HepG2 (cell line): ENCODE measurements around the gene MBL2. TPM values are rescaled to one million over a fixed set of nuclear protein-coding genes. Genes with fewer than 3 reads are reported as not detected.
A peak's percentile ranks its signal among the peaks of the same experiment; 100 is the strongest.

Experiments used
- FOXO1 ChIP-seq: sonication (generic); formaldehyde crosslinking; IDR thresholded peaks from 2 replicates; pipeline ENCODE4 v1.4.0; 2020; ENCODE audit warnings: missing genetic modification reagents
- IRF2 ChIP-seq: IDR thresholded peaks from 2 replicates; pipeline ENCODE4 v1.6.1; 2018; ENCODE audit warnings: missing genetic modification reagents, missing compliant biosample characterization
- IRF9 ChIP-seq: sonication (generic); formaldehyde crosslinking; IDR thresholded peaks from 2 replicates; pipeline ENCODE4 v1.8.0; 2022; ENCODE audit warnings: missing genetic modification reagents, mild to moderate bottlenecking, borderline replicate concordance
- KAT8 ChIP-seq: IDR thresholded peaks from 2 replicates; pipeline ENCODE4 v1.6.1; 2016; ENCODE audit warnings: missing genetic modification reagents, missing compliant biosample characterization
- KLF11 ChIP-seq: IDR thresholded peaks from 2 replicates; pipeline ENCODE4 v1.6.1; 2016; ENCODE audit warnings: missing compliant biosample characterization
- MED13 ChIP-seq: sonication (generic); formaldehyde crosslinking; IDR thresholded peaks from 2 replicates; pipeline ENCODE4 v1.5.0; 2020; ENCODE audit warnings: missing genetic modification reagents
- NCOA2 ChIP-seq: sonication (generic); formaldehyde crosslinking; IDR thresholded peaks from 2 replicates; pipeline ENCODE4 v1.8.0; 2022; ENCODE audit warnings: inconsistent platforms
- NR2F1 ChIP-seq, 2 experiments: fragments of 450-650 bp in 1 of 2; formaldehyde crosslinking in 1 of 2; IDR thresholded peaks; 2 replicates each; pipeline versions ENCODE4 v1.5.0 to v1.6.1; 2016 to 2020; ENCODE audit warnings: mild to moderate bottlenecking in 1 of 2, missing compliant biosample characterization in 1 of 2, missing genetic modification reagents in 1 of 2, moderate library complexity in 1 of 2
- ZEB1 ChIP-seq: IDR thresholded peaks from 2 replicates; pipeline ENCODE4 v1.6.1; 2012; ENCODE audit warnings: mild to moderate bottlenecking, low read depth, inconsistent platforms; ENCODE audit not compliant: insufficient replicate concordance
- ZNF496 ChIP-seq: sonication (generic); formaldehyde crosslinking; IDR thresholded peaks from 2 replicates; pipeline ENCODE4 v1.8.1; 2023; ENCODE audit warnings: mild to moderate bottlenecking, moderate library complexity, missing genetic modification reagents; ENCODE audit not compliant: insufficient replicate concordance
- ZNF747 ChIP-seq: sonication (generic); formaldehyde crosslinking; IDR thresholded peaks from 2 replicates; pipeline ENCODE4 v1.8.1; 2023; ENCODE audit warnings: missing genetic modification reagents, mild to moderate bottlenecking, borderline replicate concordance
- ZNF749 ChIP-seq: sonication (generic); formaldehyde crosslinking; IDR thresholded peaks from 2 replicates; pipeline ENCODE4 v1.8.0; 2022; ENCODE audit warnings: mild to moderate bottlenecking, missing genetic modification reagents, moderate library complexity, borderline replicate concordance
- polyA plus RNA-seq, 8 experiments: library from polyadenylated mRNA; depleted of rRNA in 3 of 8; stranded (reverse) in 7 of 8; unstranded in 1 of 8; fragments of >200 nt; fragmentation: Illumina TruSeq in 4 of 8; extraction: Trizol in 4 of 8; gene quantifications; 2 replicates each; pipeline versions ENCODE4 v1.2.1 to v1.2.3, GENCODE V29; 2011 to 2016; ENCODE audit warnings: low read depth in 4 of 8, missing spikeins in 1 of 8, mixed read lengths in 1 of 8; ENCODE audit not compliant: insufficient read depth in 1 of 8
- total RNA-seq, 5 experiments: library from RNA; depleted of rRNA; stranded (reverse); fragments of >200 nt; fragmentation: Illumina TruSeq; extraction: Trizol; gene quantifications; 2 replicates each; pipeline ENCODE4 v1.2.3, GENCODE V29; 2016; ENCODE audit warnings: low read depth in 1 of 5
- TF ChIP-seq, protein P1 (sequence below): sonication (generic); formaldehyde crosslinking; IDR thresholded peaks from 2 replicates; pipeline ENCODE4 v1.4.0; 2020; ENCODE audit warnings: low read depth, mild to moderate bottlenecking, missing genetic modification reagents
- TF ChIP-seq, protein P2 (sequence below): IDR thresholded peaks from 2 replicates; pipeline ENCODE4 v1.6.1; 2016
- TF ChIP-seq, protein P3 (sequence below): IDR thresholded peaks from 2 replicates; pipeline ENCODE4 v1.6.1; 2018; ENCODE audit warnings: missing genetic modification reagents
- TF ChIP-seq, protein P4 (sequence below): sonication (generic); formaldehyde crosslinking; IDR thresholded peaks from 2 replicates; pipeline ENCODE4 v1.5.1; 2020; ENCODE audit warnings: missing genetic modification reagents, mild to moderate bottlenecking, borderline replicate concordance
- TF ChIP-seq, protein P5 (sequence below): sonication (generic); formaldehyde crosslinking; IDR thresholded peaks from 2 replicates; pipeline ENCODE4 v1.5.1; 2020; ENCODE audit warnings: mild to moderate bottlenecking, moderate library complexity, missing genetic modification reagents

Gene MBL2
- total and polyA plus RNA-seq, 2 of the 13 experiments (the other 11 are each of a cell fraction or from before 2014, with no cell fraction given), result 9.6 to 16.2 TPM

- TF ChIP-seq, protein P1, sequence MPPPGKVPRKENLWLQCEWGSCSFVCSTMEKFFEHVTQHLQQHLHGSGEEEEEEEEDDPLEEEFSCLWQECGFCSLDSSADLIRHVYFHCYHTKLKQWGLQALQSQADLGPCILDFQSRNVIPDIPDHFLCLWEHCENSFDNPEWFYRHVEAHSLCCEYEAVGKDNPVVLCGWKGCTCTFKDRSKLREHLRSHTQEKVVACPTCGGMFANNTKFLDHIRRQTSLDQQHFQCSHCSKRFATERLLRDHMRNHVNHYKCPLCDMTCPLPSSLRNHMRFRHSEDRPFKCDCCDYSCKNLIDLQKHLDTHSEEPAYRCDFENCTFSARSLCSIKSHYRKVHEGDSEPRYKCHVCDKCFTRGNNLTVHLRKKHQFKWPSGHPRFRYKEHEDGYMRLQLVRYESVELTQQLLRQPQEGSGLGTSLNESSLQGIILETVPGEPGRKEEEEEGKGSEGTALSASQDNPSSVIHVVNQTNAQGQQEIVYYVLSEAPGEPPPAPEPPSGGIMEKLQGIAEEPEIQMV, result peak; percentile 38; the same call in 1 of the 2 replicates
- TF ChIP-seq NR2F1 (CRISPR knock-in tag; IDR thresholded peaks at IDR 0.05) (no peak), NCOA2 (CRISPR knock-in tag) (0 out of 2 replicates have a peak, but pooled peaks have one; percentile 10), ZNF496 (CRISPR knock-in tag) (no peak), IRF2 (no peak), ZEB1 (no peak), KLF11 (CRISPR knock-in tag) (0 out of 2 replicates have a peak, but pooled peaks have one; percentile 47), MED13 (CRISPR knock-in tag) (no peak), IRF9 (CRISPR knock-in tag) (no peak), KAT8 (0 out of 2 replicates have a peak, but pooled peaks have one; percentile 24), ZNF747 (CRISPR knock-in tag) (no peak), ZNF749 (CRISPR knock-in tag) (no peak), FOXO1 (CRISPR knock-in tag) (no peak)
- TF ChIP-seq, protein P2, sequence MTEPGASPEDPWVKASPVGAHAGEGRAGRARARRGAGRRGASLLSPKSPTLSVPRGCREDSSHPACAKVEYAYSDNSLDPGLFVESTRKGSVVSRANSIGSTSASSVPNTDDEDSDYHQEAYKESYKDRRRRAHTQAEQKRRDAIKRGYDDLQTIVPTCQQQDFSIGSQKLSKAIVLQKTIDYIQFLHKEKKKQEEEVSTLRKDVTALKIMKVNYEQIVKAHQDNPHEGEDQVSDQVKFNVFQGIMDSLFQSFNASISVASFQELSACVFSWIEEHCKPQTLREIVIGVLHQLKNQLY, result no peak
- TF ChIP-seq, protein P3, sequence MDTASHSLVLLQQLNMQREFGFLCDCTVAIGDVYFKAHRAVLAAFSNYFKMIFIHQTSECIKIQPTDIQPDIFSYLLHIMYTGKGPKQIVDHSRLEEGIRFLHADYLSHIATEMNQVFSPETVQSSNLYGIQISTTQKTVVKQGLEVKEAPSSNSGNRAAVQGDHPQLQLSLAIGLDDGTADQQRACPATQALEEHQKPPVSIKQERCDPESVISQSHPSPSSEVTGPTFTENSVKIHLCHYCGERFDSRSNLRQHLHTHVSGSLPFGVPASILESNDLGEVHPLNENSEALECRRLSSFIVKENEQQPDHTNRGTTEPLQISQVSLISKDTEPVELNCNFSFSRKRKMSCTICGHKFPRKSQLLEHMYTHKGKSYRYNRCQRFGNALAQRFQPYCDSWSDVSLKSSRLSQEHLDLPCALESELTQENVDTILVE (CRISPR knock-in tag), result 0 out of 2 replicates have a peak, but pooled peaks have one; percentile 44
- TF ChIP-seq, protein P4, sequence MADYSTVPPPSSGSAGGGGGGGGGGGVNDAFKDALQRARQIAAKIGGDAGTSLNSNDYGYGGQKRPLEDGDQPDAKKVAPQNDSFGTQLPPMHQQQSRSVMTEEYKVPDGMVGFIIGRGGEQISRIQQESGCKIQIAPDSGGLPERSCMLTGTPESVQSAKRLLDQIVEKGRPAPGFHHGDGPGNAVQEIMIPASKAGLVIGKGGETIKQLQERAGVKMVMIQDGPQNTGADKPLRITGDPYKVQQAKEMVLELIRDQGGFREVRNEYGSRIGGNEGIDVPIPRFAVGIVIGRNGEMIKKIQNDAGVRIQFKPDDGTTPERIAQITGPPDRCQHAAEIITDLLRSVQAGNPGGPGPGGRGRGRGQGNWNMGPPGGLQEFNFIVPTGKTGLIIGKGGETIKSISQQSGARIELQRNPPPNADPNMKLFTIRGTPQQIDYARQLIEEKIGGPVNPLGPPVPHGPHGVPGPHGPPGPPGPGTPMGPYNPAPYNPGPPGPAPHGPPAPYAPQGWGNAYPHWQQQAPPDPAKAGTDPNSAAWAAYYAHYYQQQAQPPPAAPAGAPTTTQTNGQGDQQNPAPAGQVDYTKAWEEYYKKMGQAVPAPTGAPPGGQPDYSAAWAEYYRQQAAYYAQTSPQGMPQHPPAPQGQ (CRISPR knock-in tag), result no peak
- TF ChIP-seq, protein P5, sequence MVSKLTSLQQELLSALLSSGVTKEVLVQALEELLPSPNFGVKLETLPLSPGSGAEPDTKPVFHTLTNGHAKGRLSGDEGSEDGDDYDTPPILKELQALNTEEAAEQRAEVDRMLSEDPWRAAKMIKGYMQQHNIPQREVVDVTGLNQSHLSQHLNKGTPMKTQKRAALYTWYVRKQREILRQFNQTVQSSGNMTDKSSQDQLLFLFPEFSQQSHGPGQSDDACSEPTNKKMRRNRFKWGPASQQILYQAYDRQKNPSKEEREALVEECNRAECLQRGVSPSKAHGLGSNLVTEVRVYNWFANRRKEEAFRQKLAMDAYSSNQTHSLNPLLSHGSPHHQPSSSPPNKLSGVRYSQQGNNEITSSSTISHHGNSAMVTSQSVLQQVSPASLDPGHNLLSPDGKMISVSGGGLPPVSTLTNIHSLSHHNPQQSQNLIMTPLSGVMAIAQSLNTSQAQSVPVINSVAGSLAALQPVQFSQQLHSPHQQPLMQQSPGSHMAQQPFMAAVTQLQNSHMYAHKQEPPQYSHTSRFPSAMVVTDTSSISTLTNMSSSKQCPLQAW (CRISPR knock-in tag), result peak; percentile 61; the same call in 1 of the 2 replicates
These were observed 31.5 kb downstream of the MBL2 start (continued) for GRCh38 chr10:52740913-52741675.
